CD4-positive, alpha-beta T cell (primary cell): Measurements from ENCODE around the gene WNT9A. TPM values are rescaled to one million over a fixed set of nuclear protein-coding genes. Genes with fewer than 3 reads are reported as not detected.

Experiments
- ATAC-seq: fragments of 200-7000 bp; cut with Tn5 transposase; one replicate; pipeline ENCODE4 v1.10.0; 2022; ENCODE audit warnings: mild to moderate bottlenecking; ENCODE audit not compliant: poor library complexity
- CTCF ChIA-PET: fragments of 350-600 bp; sonication (Branson Sonifier 250); formaldehyde crosslinking; loops from one replicate; lab custom pipeline; 2021; ENCODE audit warnings: antibody characterized with exemption, inconsistent platforms; lab: Charles Lee
- POLR2A ChIA-PET: fragments of 350-600 bp; sonication (Branson Sonifier 250); formaldehyde crosslinking; loops from one replicate; lab custom pipeline; 2021; ENCODE audit warnings: antibody characterized with exemption, inconsistent platforms; lab: Charles Lee
- DNase-seq, 14 experiments: peaks; one replicate each; pipeline ENCODE4 v3.0.0-alpha.2; 2013 to 2020; ENCODE audit warnings: mixed read lengths in 2 of 14
- H3K27ac ChIP-seq, 2 donors: one replicate each; pipeline versions ENCODE4 v1.5.1 to v1.7.0; 2013; ENCODE audit warnings: low read length in 2 of 2, low read depth in 1 of 2, mild to moderate bottlenecking in 1 of 2
- H3K27me3 ChIP-seq, 2 experiments: 1 replicate in 1 of 2; 2 replicates in 1 of 2; pipeline versions ENCODE4 v1.6.1 to v1.7.0; 2013; ENCODE audit warnings: low read length in 2 of 2, control low read depth in 1 of 2, mild to moderate bottlenecking in 1 of 2, moderate library complexity in 1 of 2; ENCODE audit not compliant: insufficient read depth in 2 of 2, control insufficient read depth in 1 of 2
- H3K36me3 ChIP-seq: one replicate; pipeline ENCODE4 v1.6.1; 2013; ENCODE audit warnings: low read length, control low read depth; ENCODE audit not compliant: insufficient read depth
- H3K4me1 ChIP-seq: one replicate; pipeline ENCODE4 v1.6.1; 2013; ENCODE audit warnings: low read length, control low read depth; ENCODE audit not compliant: insufficient read depth
- H3K4me3 ChIP-seq: one replicate; pipeline ENCODE4 v1.5.1; 2013; ENCODE audit warnings: mild to moderate bottlenecking, low read length, moderate library complexity
- H3K9me3 ChIP-seq, 2 experiments: 1 replicate in 1 of 2; 2 replicates in 1 of 2; pipeline versions ENCODE4 v1.6.1 to v1.7.0; 2013; ENCODE audit warnings: low read length in 2 of 2, mild to moderate bottlenecking in 2 of 2, control low read depth in 1 of 2, moderate library complexity in 1 of 2; ENCODE audit not compliant: control insufficient read depth in 1 of 2, insufficient read depth in 1 of 2
- H3K27ac Mint-ChIP-seq: one replicate; pipeline ENCODE4 v1.8.0; 2020; ENCODE audit warnings: mixed read lengths
- H3K27me3 Mint-ChIP-seq: one replicate; pipeline ENCODE4 v1.8.0; 2021; ENCODE audit warnings: mixed read lengths
- H3K36me3 Mint-ChIP-seq: one replicate; pipeline ENCODE4 v1.8.0; 2021; ENCODE audit warnings: low read depth, mixed read lengths
- H3K4me1 Mint-ChIP-seq: one replicate; pipeline ENCODE4 v1.8.0; 2021; ENCODE audit warnings: low read depth, mixed read lengths
- H3K4me3 Mint-ChIP-seq: one replicate; pipeline ENCODE4 v1.8.0; 2020; ENCODE audit warnings: mild to moderate bottlenecking, mixed read lengths
- H3K9me3 Mint-ChIP-seq: one replicate; pipeline ENCODE4 v1.8.0; 2020; ENCODE audit warnings: mixed read lengths
- intact Hi-C, 2 experiments: fragments of 100-400 bp; cut with DNase I in 1 of 2; cut with micrococcal nuclease in 1 of 2; formaldehyde crosslinking; loops; one replicate each; pipeline versions ENCODE4 v1.15.1 to v1.9.0; 2023 to 2025; cut with DNase I, micrococcal nuclease
- total RNA-seq, 174 experiments: library from RNA in 2 of 174; stranded (reverse) in 2 of 174; gene quantifications; one replicate each; pipeline ENCODE4 v1.2.3 and lab custom pipeline; 2021 to 2026
- TF ChIP-seq, protein P1 (sequence below): fragments of 200-600 bp; IDR thresholded peaks from one replicate; pipeline ENCODE4 v1.8.0; 2022; ENCODE audit warnings: antibody characterized with exemption, mild to moderate bottlenecking

WNT9A gene
- total RNA-seq, 2 experiments from 2014 or later = not detected

DNA sequence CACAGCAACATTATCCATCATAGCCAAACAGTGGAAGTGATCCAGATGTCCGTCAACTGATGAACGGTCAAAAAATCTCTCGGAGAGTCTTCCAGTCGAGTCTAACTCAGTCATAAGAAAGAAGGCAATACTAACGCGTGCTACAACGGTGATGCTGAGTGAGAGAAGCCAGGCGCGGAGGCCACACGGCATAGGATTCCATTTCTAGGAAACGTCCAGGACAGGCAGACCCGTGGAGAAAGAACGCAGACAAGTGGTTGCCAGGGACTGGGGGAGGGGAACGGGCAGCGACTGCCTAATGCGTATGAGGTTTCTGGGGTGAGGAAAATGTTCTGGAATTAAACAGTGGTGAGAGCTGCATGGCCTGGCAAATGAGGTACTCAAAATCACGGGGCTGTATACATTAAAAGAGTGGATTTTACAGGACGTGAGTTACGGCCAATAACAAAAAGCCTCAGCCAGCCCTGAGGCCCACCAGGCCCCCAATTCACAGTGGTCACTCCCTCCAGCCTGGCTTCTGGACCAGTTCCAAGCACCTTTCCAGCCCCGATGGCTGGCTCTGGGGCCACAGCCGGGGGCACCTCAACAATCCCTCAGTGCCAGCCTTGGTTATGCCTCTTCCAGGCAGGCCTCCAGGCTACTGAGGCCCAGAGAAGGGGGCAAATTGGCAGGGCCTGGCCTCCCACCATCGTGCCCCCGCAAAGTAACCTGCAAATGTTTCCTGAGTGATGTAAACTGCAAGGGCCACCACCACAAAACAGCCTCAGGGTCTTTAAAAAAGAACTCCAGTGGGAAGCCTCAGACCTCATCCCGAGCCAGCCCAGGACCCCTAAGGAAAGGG is 3.4 kb downstream of the WNT9A start:
- H3K27ac ChIP-seq = no peak overlapping the region
- H3K4me1 ChIP-seq = peaks cover 22% of the 10 kb centered on the region
- Mint-ChIP-seq H3K4me1 (no peaks in the 10 kb centered on the region), H3K27ac (no peak overlapping the region), H3K36me3 (no peaks in the 10 kb centered on the region), H3K4me3 (peak overlapping the region; percentile 34), H3K27me3 (peaks cover 13% of the 10 kb centered on the region), H3K9me3 (no peaks in the 10 kb centered on the region)
- ATAC-seq (no peak), DNase-seq (peak in 1 of 14 experiments; percentile 28)
- peaks cover 0 to 15% of the 10 kb centered on the region in 2 experiments for H3K9me3 ChIP-seq
- no peaks in the 10 kb centered on the region for H3K36me3 ChIP-seq
- peaks cover 13 to 17% of the 10 kb centered on the region in 2 experiments for H3K27me3 ChIP-seq
- ChIA-PET POLR2A (no interaction called here), CTCF (interaction anchor here (0.6 kb wide), 1 partner anchor 214 kb away, joined by 3 read pairs; no protein-coding TSS in a partner anchor)
- intact Hi-C loops = no loop called here
- TF ChIP-seq, protein P1, sequence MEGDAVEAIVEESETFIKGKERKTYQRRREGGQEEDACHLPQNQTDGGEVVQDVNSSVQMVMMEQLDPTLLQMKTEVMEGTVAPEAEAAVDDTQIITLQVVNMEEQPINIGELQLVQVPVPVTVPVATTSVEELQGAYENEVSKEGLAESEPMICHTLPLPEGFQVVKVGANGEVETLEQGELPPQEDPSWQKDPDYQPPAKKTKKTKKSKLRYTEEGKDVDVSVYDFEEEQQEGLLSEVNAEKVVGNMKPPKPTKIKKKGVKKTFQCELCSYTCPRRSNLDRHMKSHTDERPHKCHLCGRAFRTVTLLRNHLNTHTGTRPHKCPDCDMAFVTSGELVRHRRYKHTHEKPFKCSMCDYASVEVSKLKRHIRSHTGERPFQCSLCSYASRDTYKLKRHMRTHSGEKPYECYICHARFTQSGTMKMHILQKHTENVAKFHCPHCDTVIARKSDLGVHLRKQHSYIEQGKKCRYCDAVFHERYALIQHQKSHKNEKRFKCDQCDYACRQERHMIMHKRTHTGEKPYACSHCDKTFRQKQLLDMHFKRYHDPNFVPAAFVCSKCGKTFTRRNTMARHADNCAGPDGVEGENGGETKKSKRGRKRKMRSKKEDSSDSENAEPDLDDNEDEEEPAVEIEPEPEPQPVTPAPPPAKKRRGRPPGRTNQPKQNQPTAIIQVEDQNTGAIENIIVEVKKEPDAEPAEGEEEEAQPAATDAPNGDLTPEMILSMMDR = no peak
- H3K4me3 ChIP-seq = no peak overlapping the region

GRCh38 chr1:227943381-227944089 is 4.2 kb downstream of the WNT9A start:
- Histone ChIP-seq H3K36me3 (no peaks in the 10 kb centered on the region), H3K9me3 (peaks cover 0 to 11% of the 10 kb centered on the region in 2 experiments), H3K4me1 (peaks cover 19% of the 10 kb centered on the region), H3K27me3 (peaks cover 5 to 9% of the 10 kb centered on the region in 2 experiments), H3K4me3 (no peak overlapping the region), H3K27ac (no peak overlapping the region)
- H3K4me1 Mint-ChIP-seq = no peaks in the 10 kb centered on the region
- ChIA-PET CTCF (interaction anchor here (0.6 kb wide), 1 partner anchor 213 kb away, joined by 3 read pairs; no protein-coding TSS in a partner anchor), POLR2A (no interaction called here)
- no peak for ATAC-seq
- intact Hi-C loops = no loop called here
- H3K4me3 Mint-ChIP-seq = no peak overlapping the region
- no peak overlapping the region for H3K27ac Mint-ChIP-seq
- TF ChIP-seq, protein P1 = no peak
- peaks cover 9% of the 10 kb centered on the region for H3K27me3 Mint-ChIP-seq
- DNase-seq = peak in 1 of 14 experiments; percentile 16
- no peaks in the 10 kb centered on the region for H3K36me3 Mint-ChIP-seq
- H3K9me3 Mint-ChIP-seq = no peaks in the 10 kb centered on the region

GRCh38 chr1:227942716-227943261 is 4.9 kb downstream of the WNT9A start:
- peaks cover 15% of the 10 kb centered on the region for H3K4me1 ChIP-seq
- no peak overlapping the region for H3K27ac ChIP-seq
- H3K9me3 ChIP-seq = peaks cover 0 to 7% of the 10 kb centered on the region in 2 experiments
- Mint-ChIP-seq H3K27ac (no peak overlapping the region), H3K27me3 (peaks cover 6% of the 10 kb centered on the region), H3K4me1 (no peaks in the 10 kb centered on the region), H3K9me3 (no peaks in the 10 kb centered on the region), H3K36me3 (no peaks in the 10 kb centered on the region), H3K4me3 (no peak overlapping the region)
- TF ChIP-seq, protein P1 = no peak
- ChIA-PET CTCF (no interaction called here), POLR2A (no interaction called here)
- H3K4me3 ChIP-seq = no peak overlapping the region
- intact Hi-C loops = no loop called here
- DNase-seq = peak in 1 of 14 experiments; percentile 21
- no peak for ATAC-seq
- H3K36me3 ChIP-seq = no peaks in the 10 kb centered on the region
- H3K27me3 ChIP-seq = peaks cover 2 to 4% of the 10 kb centered on the region in 2 experiments
